HepG2 (cell line): ENCODE results near the gene APBB2. TPM values are rescaled to one million over a fixed set of nuclear protein-coding genes. Genes with fewer than 3 reads are reported as not detected.

Experiments
- ATAC-seq: fragments of 200-7000 bp; cut with Tn5 transposase; 3 replicates; pipeline ENCODE4 v1.9.1; 2020; ENCODE audit warnings: mild to moderate bottlenecking, moderate library complexity
- BruUV-seq: library from RNA; stranded (reverse); fragments of 400-500 nt; replicated peaks from 2 replicates; lab custom pipeline; 2021; lab: Mats Ljungman, UMichigan
- CTCF ChIA-PET: fragments of 300-600 bp; formaldehyde crosslinking; extraction: SDS; loops from one replicate; lab custom pipeline; 2021; ENCODE audit warnings: low total read pairs, inconsistent platforms, low intra/inter-chr PET ratio; lab: Yijun Ruan, JAX
- POLR2A ChIA-PET: fragments of 350-600 bp; sonication (Branson Sonifier 250); formaldehyde crosslinking; loops from one replicate; lab custom pipeline; 2020; ENCODE audit warnings: antibody characterized with exemption, inconsistent platforms; lab: Yijun Ruan, JAX
- DNase-seq: peaks from one replicate; pipeline ENCODE4 v3.0.0-alpha.2; 2015; ENCODE audit warnings: low spot score
- FAIRE-seq: peaks from 3 replicates; lab custom pipeline; 2011; peaks lifted over from hg19 to GRCh38; lab: Jason Lieb, UNC
- H2AFZ ChIP-seq: one replicate; pipeline ENCODE4 v1.6.1; 2011; ENCODE audit warnings: low read length, inconsistent platforms
- H3K27ac ChIP-seq: fragments of 300-600 bp; 3 replicates; pipeline ENCODE4 v1.8.0; 2011; ENCODE audit warnings: mixed run types, mild to moderate bottlenecking, mixed read lengths, low read length, inconsistent platforms; ENCODE audit not compliant: insufficient read depth; ENCODE audit errors: extremely low read length
- H3K27me3 ChIP-seq, 2 experiments: fragments of 200-600 bp in 1 of 2; 2 replicates in 1 of 2; 3 replicates in 1 of 2; pipeline versions ENCODE4 v1.6.0 to v1.8.0; 2011; ENCODE audit warnings: low read length in 2 of 2, mild to moderate bottlenecking in 2 of 2, moderate library complexity in 2 of 2, inconsistent platforms in 1 of 2; ENCODE audit not compliant: insufficient read depth in 2 of 2, control insufficient read depth in 1 of 2
- H3K36me3 ChIP-seq, 2 experiments: fragments of 200-600 bp in 1 of 2; replicated peaks in 1 of 2; 2 replicates in 1 of 2; 3 replicates in 1 of 2; pipeline versions ENCODE4 v1.5.1 to v1.8.0; 2011; ENCODE audit warnings: low read length in 2 of 2, inconsistent platforms in 1 of 2; ENCODE audit not compliant: insufficient read depth in 2 of 2, control insufficient read depth in 1 of 2
- H3K4me1 ChIP-seq: 2 replicates; pipeline ENCODE4 v1.5.1; 2012; ENCODE audit warnings: low read length, inconsistent platforms; ENCODE audit not compliant: insufficient read depth
- H3K4me2 ChIP-seq: 2 replicates; pipeline ENCODE4 v1.6.0; 2011; ENCODE audit warnings: low read depth, low read length, inconsistent platforms
- H3K4me3 ChIP-seq, 3 experiments: fragments of 200-600 bp in 1 of 3; sonication (generic), shearing (Covaris generic) in 1 of 3; replicated peaks in 1 of 3; 2 replicates each; pipeline ENCODE4 v1.5.1; 2011 to 2016; ENCODE audit warnings: low read length in 3 of 3, inconsistent platforms in 2 of 3, low read depth in 2 of 3, mild to moderate bottlenecking in 2 of 3, control low read depth in 1 of 3, mixed read lengths in 1 of 3; ENCODE audit not compliant: insufficient read depth in 1 of 3
- H3K79me2 ChIP-seq: one replicate; pipeline ENCODE4 v1.6.1; 2011; ENCODE audit warnings: low read length, inconsistent platforms; ENCODE audit not compliant: insufficient read depth
- H3K9ac ChIP-seq: 2 replicates; pipeline ENCODE4 v1.6.0; 2011; ENCODE audit warnings: mild to moderate bottlenecking, low read depth, low read length, inconsistent platforms; ENCODE audit not compliant: insufficient read depth
- H3K9me3 ChIP-seq: 2 replicates; pipeline ENCODE4 v1.5.1; 2012; ENCODE audit warnings: mild to moderate bottlenecking, low read length
- H4K20me1 ChIP-seq: 2 replicates; pipeline ENCODE4 v1.6.0; 2011; ENCODE audit warnings: inconsistent platforms, mild to moderate bottlenecking, low read length, moderate library complexity; ENCODE audit not compliant: insufficient read depth
- CSRNP2 ChIP-seq: sonication (generic); formaldehyde crosslinking; conservative IDR thresholded peaks from 2 replicates; pipeline ENCODE4 v1.8.0; 2022; ENCODE audit warnings: low read depth, missing genetic modification reagents
- FOXA1 ChIP-seq, 2 experiments: fragments of 450-650 bp in 1 of 2; sonication (generic) in 1 of 2; formaldehyde crosslinking in 1 of 2; IDR thresholded peaks; 2 replicates each; pipeline versions ENCODE4 v1.4.0 to v1.6.1; 2016 to 2020; ENCODE audit warnings: missing genetic modification reagents in 1 of 2
- IRF2 ChIP-seq: IDR thresholded peaks from 2 replicates; pipeline ENCODE4 v1.6.1; 2018; ENCODE audit warnings: missing genetic modification reagents, missing compliant biosample characterization
- ZBTB25 ChIP-seq: IDR thresholded peaks from 2 replicates; pipeline ENCODE4 v1.6.1; 2018; ENCODE audit warnings: missing genetic modification reagents
- ZFX ChIP-seq: sonication (generic); formaldehyde crosslinking; IDR thresholded peaks from 2 replicates; pipeline ENCODE4 v1.4.0; 2020; ENCODE audit warnings: mild to moderate bottlenecking, low read depth, missing genetic modification reagents, moderate library complexity
- WGBS: methylation state at CpG from one replicate; pipeline ENCODE4 v1.1.6; 2017; ENCODE audit warnings: low lambda C conversion rate; 5-methylcytosine and 5-hydroxymethylcytosine counted together
- in situ Hi-C: cut with HindIII; loops from 2 replicates; pipeline ENCODE4 v1.10.0; 2017; ENCODE audit warnings: low pct_unique_long_range_greater_than_20kb; ENCODE audit not compliant: extremely low pct_ligation_motif_present
- intact Hi-C: fragments of 100-400 bp; cut with micrococcal nuclease; formaldehyde crosslinking; loops from one replicate; pipeline ENCODE4 v1.10.0; 2022; ENCODE audit not compliant: unreplicated experiment
- polyA plus RNA-seq, 8 experiments: library from polyadenylated mRNA; depleted of rRNA in 3 of 8; stranded (reverse) in 7 of 8; unstranded in 1 of 8; fragments of >200 nt; fragmentation: Illumina TruSeq in 4 of 8; extraction: Trizol in 4 of 8; gene quantifications; 2 replicates each; pipeline versions ENCODE4 v1.2.1 to v1.2.3, GENCODE V29; 2011 to 2016; ENCODE audit warnings: low read depth in 4 of 8, missing spikeins in 1 of 8, mixed read lengths in 1 of 8; ENCODE audit not compliant: insufficient read depth in 1 of 8
- total RNA-seq, 5 experiments: library from RNA; depleted of rRNA; stranded (reverse); fragments of >200 nt; fragmentation: Illumina TruSeq; extraction: Trizol; gene quantifications; 2 replicates each; pipeline ENCODE4 v1.2.3, GENCODE V29; 2016; ENCODE audit warnings: low read depth in 1 of 5

Gene APBB2
- total and polyA plus RNA-seq, 2 of the 13 experiments (the other 11 are each of a cell fraction or from before 2014, with no cell fraction given) = 11.7 to 17.0 TPM

- TF ChIP-seq CSRNP2 (CRISPR knock-in tag) (no peak), ZFX (no peak), ZBTB25 (CRISPR knock-in tag) (no peak)
- TF ChIP-seq, all 625 proteins: peak for 0
Measured at GRCh38 chr4:41189076-41189475, 25.3 kb downstream of the APBB2 start (continued).

- Histone ChIP-seq H3K27ac (no peak overlapping the region), H3K36me3 (no peaks in the 10 kb centered on the region), H3K9ac (no peak overlapping the region), H3K4me3 (no peak overlapping the region), H3K79me2 (peaks cover 61% of the 10 kb centered on the region), H3K9me3 (no peaks in the 10 kb centered on the region)
- intact Hi-C loops = no loop called here
- CTCF ChIA-PET = no interaction called here
- POLR2A ChIA-PET = interaction anchor here (1.0 kb wide), 2 partner anchors 25 to 29 kb away, joined by 3 to 4 read pairs; partner anchors contain the start of gene APBB2
- no peak for TF ChIP-seq IRF2 (CRISPR knock-in tag)
- TF ChIP-seq FOXA1 (IDR thresholded peaks at IDR 0.05) = no peak
- TF ChIP-seq FOXA1 (CRISPR knock-in tag; IDR thresholded peaks at IDR 0.05) = 0 out of 2 replicates have a peak, but pooled peaks have one; percentile 14
- TF ChIP-seq, all 625 proteins: peak for 1
- no TSS peak for BruUV-seq
- H3K27me3 ChIP-seq = no peaks in the 10 kb centered on the region
- in situ Hi-C loops = no loop called here
- no peak overlapping the region for H3K4me2 ChIP-seq
- no peaks in the 10 kb centered on the region for H4K20me1 ChIP-seq
- 81% methylated on average over 5 of the region's 5 CpGs for WGBS
- H2AFZ ChIP-seq = no peak overlapping the region
- no peak for FAIRE-seq
- peaks cover 29% of the 10 kb centered on the region for H3K4me1 ChIP-seq
- no peak for DNase-seq
- peak; percentile 66 for ATAC-seq
Measured at GRCh38 chr4:41185614-41186592, 28.4 kb downstream of the APBB2 start.
